ENCODE data around the gene MRPL34.

MRPL34 gene

DNA sequence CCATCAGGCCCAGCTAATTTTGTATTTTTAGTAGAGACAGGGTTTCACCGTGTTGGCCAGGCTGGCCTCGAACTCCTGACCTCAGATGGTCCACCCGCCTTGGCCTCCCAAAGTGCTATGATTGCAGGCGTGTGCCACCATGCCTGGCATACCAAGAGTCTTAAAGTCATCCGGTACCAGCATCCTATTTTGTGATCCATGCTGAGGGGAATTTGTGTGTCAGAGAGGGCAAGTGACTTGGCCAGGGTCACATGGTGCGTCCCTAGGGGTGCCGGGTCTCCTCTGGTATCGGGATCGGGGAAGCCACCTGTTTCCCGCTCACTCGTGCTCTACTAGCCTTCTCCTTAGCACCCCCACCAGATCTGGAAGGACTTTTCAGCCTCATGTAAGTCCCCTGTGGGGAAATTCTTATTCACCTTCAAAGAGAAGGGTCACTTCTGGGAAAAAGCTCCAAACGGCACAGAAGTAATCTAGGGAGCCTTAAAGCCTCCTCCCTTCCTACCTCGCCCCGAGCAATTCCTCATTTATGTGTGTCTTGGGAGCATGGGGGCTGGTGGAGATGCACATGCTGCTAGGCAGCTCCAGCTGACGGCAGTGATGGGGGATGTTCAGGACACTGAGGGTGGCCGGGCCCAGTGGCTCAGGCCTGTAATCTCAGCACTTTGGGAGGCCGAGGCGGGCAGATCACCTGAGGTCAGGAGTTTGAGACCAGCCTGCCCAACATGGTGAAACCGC, 30.1 kb upstream of the MRPL34 start:
- H3K79me2 ChIP-seq (ENCODE audit: insufficient read depth, low read length): no peaks in the 10 kb centered on the region
- H3F3A ChIP-seq (ENCODE audit: insufficient read depth, low read length): peaks cover 5% of the 10 kb centered on the region; the same call in 1 of the 2 replicates
- H3K9ac ChIP-seq (ENCODE audit: low read length): no peak overlapping the region
- H2AFZ ChIP-seq (ENCODE audit: low read length): no peak overlapping the region
- H3K36me3 ChIP-seq (ENCODE audit: insufficient read depth, low read length): peaks cover 59% of the 10 kb centered on the region
- no peaks in the 10 kb centered on the region for H4K20me1 ChIP-seq (ENCODE audit: insufficient read depth, low read length)
- TF ChIP-seq, protein P1, sequence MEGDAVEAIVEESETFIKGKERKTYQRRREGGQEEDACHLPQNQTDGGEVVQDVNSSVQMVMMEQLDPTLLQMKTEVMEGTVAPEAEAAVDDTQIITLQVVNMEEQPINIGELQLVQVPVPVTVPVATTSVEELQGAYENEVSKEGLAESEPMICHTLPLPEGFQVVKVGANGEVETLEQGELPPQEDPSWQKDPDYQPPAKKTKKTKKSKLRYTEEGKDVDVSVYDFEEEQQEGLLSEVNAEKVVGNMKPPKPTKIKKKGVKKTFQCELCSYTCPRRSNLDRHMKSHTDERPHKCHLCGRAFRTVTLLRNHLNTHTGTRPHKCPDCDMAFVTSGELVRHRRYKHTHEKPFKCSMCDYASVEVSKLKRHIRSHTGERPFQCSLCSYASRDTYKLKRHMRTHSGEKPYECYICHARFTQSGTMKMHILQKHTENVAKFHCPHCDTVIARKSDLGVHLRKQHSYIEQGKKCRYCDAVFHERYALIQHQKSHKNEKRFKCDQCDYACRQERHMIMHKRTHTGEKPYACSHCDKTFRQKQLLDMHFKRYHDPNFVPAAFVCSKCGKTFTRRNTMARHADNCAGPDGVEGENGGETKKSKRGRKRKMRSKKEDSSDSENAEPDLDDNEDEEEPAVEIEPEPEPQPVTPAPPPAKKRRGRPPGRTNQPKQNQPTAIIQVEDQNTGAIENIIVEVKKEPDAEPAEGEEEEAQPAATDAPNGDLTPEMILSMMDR (IDR thresholded peaks at IDR 0.05; ENCODE audit: low read length): no peak
- no peak for TF ChIP-seq EZH2 (IDR thresholded peaks at IDR 0.05; ENCODE audit: borderline replicate concordance, low read length)
- H3K27me3 ChIP-seq (ENCODE audit: insufficient read depth, low read length): no peaks in the 10 kb centered on the region
- H3K4me3 ChIP-seq (ENCODE audit: low read depth, low read length, poor library complexity, severe bottlenecking): no peak overlapping the region
- H3K9me3 ChIP-seq (ENCODE audit: low read length): no peaks in the 10 kb centered on the region
- no peak overlapping the region for H3K27ac ChIP-seq (ENCODE audit: low read depth, low read length, poor library complexity, severe bottlenecking)
- no peaks in the 10 kb centered on the region for H3K9me2 ChIP-seq (ENCODE audit: low read depth, low read length)
- no peak overlapping the region for H3K4me2 ChIP-seq (ENCODE audit: low read length)
- H3K4me1 ChIP-seq (ENCODE audit: insufficient read depth, low read length, severe bottlenecking): no peaks in the 10 kb centered on the region

DNA sequence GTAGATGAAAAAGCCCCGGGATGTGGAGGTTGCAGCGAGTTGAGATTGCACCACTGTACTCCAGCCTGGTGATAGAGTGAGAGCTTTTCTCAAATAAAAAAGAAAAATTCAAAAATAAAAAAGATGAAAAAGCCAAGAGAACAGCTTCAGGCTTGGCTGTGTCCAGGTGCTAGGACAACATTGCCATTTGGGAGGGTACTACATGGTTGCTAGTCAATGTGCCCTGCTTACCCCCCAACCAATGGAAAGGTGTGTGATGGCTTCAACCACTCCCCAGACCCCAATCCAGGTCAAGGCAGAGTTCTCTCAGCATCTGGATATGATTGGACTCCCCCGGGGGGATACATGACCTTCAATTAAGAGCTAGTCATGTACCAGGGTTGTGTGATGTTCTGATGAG, 26.2 kb upstream of the MRPL34 start:
- Histone ChIP-seq H3K4me3 (ENCODE audit: low read depth, low read length, poor library complexity, severe bottlenecking) (no peak overlapping the region), H3K79me2 (ENCODE audit: insufficient read depth, low read length) (no peaks in the 10 kb centered on the region), H3K36me3 (ENCODE audit: insufficient read depth, low read length) (peaks cover 50% of the 10 kb centered on the region), H3K9me3 (ENCODE audit: low read length) (no peaks in the 10 kb centered on the region), H2AFZ (ENCODE audit: low read length) (no peak overlapping the region), H3F3A (ENCODE audit: insufficient read depth, low read length) (peaks cover 5% of the 10 kb centered on the region; the same call in 1 of the 2 replicates), H3K4me2 (ENCODE audit: low read length) (no peak overlapping the region), H3K4me1 (ENCODE audit: insufficient read depth, low read length, severe bottlenecking) (peaks cover 16% of the 10 kb centered on the region), H3K27me3 (ENCODE audit: insufficient read depth, low read length) (no peaks in the 10 kb centered on the region), H3K9ac (ENCODE audit: low read length) (no peak overlapping the region), H3K9me2 (ENCODE audit: low read depth, low read length) (no peaks in the 10 kb centered on the region), H3K27ac (ENCODE audit: low read depth, low read length, poor library complexity, severe bottlenecking) (peak overlapping the region; percentile 14), H4K20me1 (ENCODE audit: insufficient read depth, low read length) (no peaks in the 10 kb centered on the region)
- no peak for TF ChIP-seq EZH2 (IDR thresholded peaks at IDR 0.05; ENCODE audit: borderline replicate concordance, low read length)
- TF ChIP-seq, protein P1 (IDR thresholded peaks at IDR 0.05; ENCODE audit: low read length): no peak

DNA sequence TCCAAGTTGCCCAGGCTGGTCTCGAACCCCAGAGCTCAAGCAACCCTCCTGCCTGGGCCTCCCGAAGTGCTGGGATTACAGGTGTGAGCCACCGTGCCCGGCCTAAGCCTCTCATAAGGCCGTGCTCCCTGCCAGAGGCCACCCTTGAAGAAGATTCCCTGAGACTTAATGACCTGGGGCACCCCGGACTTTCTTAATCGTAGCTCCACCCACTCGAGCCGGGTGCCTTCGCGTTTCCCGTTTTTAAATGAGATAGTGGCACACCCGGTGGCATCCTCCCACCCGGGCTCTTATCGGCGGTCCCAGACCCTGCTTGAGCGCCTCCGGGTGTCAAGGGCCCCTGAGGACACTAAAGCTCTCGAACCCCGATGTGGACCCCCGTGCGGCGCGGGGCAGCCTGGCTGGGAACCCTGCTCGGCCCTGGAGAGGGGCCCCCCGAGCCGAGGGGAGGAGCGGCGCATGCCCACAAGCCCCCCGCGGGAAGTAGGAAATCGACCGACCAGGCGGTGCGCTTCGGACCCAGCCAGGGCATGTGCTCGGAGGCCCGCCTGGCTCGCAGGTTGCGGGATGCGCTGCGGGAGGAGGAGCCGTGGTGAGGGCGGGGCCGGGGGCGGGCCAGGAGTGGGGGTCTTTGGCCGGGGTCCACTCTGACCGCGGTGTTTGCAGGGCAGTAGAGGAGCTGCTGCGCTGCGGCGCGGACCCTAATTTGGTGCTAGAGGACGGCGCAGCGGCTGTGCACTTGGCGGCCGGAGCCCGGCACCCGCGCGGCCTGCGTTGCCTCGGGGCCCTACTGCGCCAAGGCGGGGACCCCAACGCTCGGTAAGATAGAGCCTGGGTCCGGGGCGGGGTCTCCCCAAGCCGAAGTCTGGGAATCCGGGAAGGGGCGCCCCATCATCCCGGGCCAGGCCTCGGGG, 24.0 kb upstream of the MRPL34 start, which contains the start of gene ANKLE1:
TSS of gene ANKLE1 (plus strand) at position 511 of the 914 bp plus-strand sequence. CDS start at position 531, 20 bp downstream.
- H3K4me3 ChIP-seq (ENCODE audit: low read depth, low read length, poor library complexity, severe bottlenecking): peak within 1 kb of the TSS; percentile 75
- H3K27ac ChIP-seq (ENCODE audit: low read depth, low read length, poor library complexity, severe bottlenecking): peak within 1 kb of the TSS; percentile 79

More for the DNA sequence above, 24.0 kb upstream of the MRPL34 start, which contains the start of gene ANKLE1:
- H3K27me3 ChIP-seq (ENCODE audit: insufficient read depth, low read length): no peaks in the 10 kb centered on the region
- H4K20me1 ChIP-seq (ENCODE audit: insufficient read depth, low read length): no peaks in the 10 kb centered on the region
- H3K4me1 ChIP-seq (ENCODE audit: insufficient read depth, low read length, severe bottlenecking): peaks cover 16% of the 10 kb centered on the region
- peak within 1 kb of the TSS; percentile 85 for H3K9ac ChIP-seq (ENCODE audit: low read length)
- no peaks in the 10 kb centered on the region for H3K9me3 ChIP-seq (ENCODE audit: low read length)
- H3K36me3 ChIP-seq (ENCODE audit: insufficient read depth, low read length): peaks cover 54% of the 10 kb centered on the region
- H3K79me2 ChIP-seq (ENCODE audit: insufficient read depth, low read length): no peaks in the 10 kb centered on the region
- H2AFZ ChIP-seq (ENCODE audit: low read length): no peak within 1 kb of the TSS
- peaks cover 5% of the 10 kb centered on the region; the same call in 1 of the 2 replicates for H3F3A ChIP-seq (ENCODE audit: insufficient read depth, low read length)
- no peaks in the 10 kb centered on the region for H3K9me2 ChIP-seq (ENCODE audit: low read depth, low read length)
- peak within 1 kb of the TSS; percentile 77 for H3K4me2 ChIP-seq (ENCODE audit: low read length)
- TF ChIP-seq, protein P1 (IDR thresholded peaks at IDR 0.05; ENCODE audit: low read length): no peak
- TF ChIP-seq EZH2 (IDR thresholded peaks at IDR 0.05; ENCODE audit: borderline replicate concordance, low read length): no peak

Data from OCI-LY1 (cell line).